H1 (cell line): ENCODE data around the gene PAX4. TPM values are rescaled to one million over a fixed set of nuclear protein-coding genes. Genes with fewer than 3 reads are reported as not detected.

Experiments used
- ATF2 ChIP-seq: IDR thresholded peaks from 2 replicates; pipeline ENCODE4 v1.6.1; 2012; ENCODE audit warnings: low read length, inconsistent platforms
- CEBPB ChIP-seq: IDR thresholded peaks from 2 replicates; pipeline ENCODE4 v1.6.1; 2012; ENCODE audit warnings: low read depth, low read length
- CHD7 ChIP-seq: fragments of 300-600 bp; sonication (generic); IDR thresholded peaks from 2 replicates; pipeline ENCODE4 v1.7.1; 2012; ENCODE audit warnings: low read length, moderate library complexity, mild to moderate bottlenecking, inconsistent platforms; ENCODE audit not compliant: insufficient replicate concordance
- RNF2 ChIP-seq: fragments of 200-900, 300-1000 bp; sonication (generic); IDR thresholded peaks from 2 replicates; pipeline ENCODE4 v1.7.1; 2016; ENCODE audit warnings: borderline replicate concordance, low read depth, mild to moderate bottlenecking, antibody characterized with exemption, low read length; ENCODE audit not compliant: poor library complexity, severe bottlenecking; ENCODE audit errors: missing control alignments
- TEAD4 ChIP-seq: IDR thresholded peaks from 2 replicates; pipeline ENCODE4 v1.6.1; 2012; ENCODE audit warnings: low read depth, low read length, inconsistent platforms, mixed read lengths
- polyA plus RNA-seq, 7 experiments: library from polyadenylated mRNA; depleted of rRNA in 3 of 7; stranded (reverse) in 5 of 7; unstranded in 2 of 7; fragments of >200 nt in 5 of 7; fragments of 200-250 nt in 2 of 7; gene quantifications; 1 replicate in 5 of 7; 2 replicates in 1 of 7; 4 replicates in 1 of 7; pipeline versions ENCODE4 v1.2.1 to v1.2.3, GENCODE V29; 2011 to 2013; ENCODE audit warnings: missing spikeins in 2 of 7, mixed read lengths in 2 of 7
- total RNA-seq: library from RNA; stranded (reverse); fragmentation: NEBNext Ultra II Directional; extraction: Animal tissue kit (Norgen Biotek cat#: 25700); gene quantifications from 2 replicates; pipeline ENCODE4 v1.2.1, GENCODE V29; 2021

Gene PAX4
- total and polyA plus RNA-seq, 2 of the 8 experiments (the other 6 are each of a cell fraction or from before 2014, with no cell fraction given), result 0.20 TPM; not detected in 1

- TF ChIP-seq CHD7, result no peak
- no peak for TF ChIP-seq RNF2
- TF ChIP-seq CEBPB, result no peak
- no peak for TF ChIP-seq ATF2
- TF ChIP-seq TEAD4, result no peak
Measured at GRCh38 chr7:127648986-127649385, 31.0 kb upstream of the PAX4 start (continued).
